Ovary (tissue), 3 donors: ENCODE data around the gene KDM3A.

Source experiments
- EP300 ChIP-seq: sonication (generic); formaldehyde crosslinking; IDR thresholded peaks from one replicate; pipeline ENCODE4 v1.6.1; 2017; ENCODE audit warnings: antibody characterized with exemption
- POLR2A ChIP-seq: fragments of 450-650 bp; IDR thresholded peaks from one replicate; pipeline ENCODE4 v1.6.1; 2017; ENCODE audit warnings: antibody characterized with exemption, mild to moderate bottlenecking, moderate library complexity
- TF ChIP-seq, protein P1 (sequence below), 3 donors: fragments of 450-650 bp in 2 of 3; fragments of 200-600 bp in 1 of 3; IDR thresholded peaks; one replicate each; pipeline versions ENCODE4 v1.5.1 to v1.8.0; 2016 to 2022; ENCODE audit warnings: antibody characterized with exemption in 3 of 3, mild to moderate bottlenecking in 1 of 3
- donor health status: DM: no; HTN: no; CAD: no.

DNA sequence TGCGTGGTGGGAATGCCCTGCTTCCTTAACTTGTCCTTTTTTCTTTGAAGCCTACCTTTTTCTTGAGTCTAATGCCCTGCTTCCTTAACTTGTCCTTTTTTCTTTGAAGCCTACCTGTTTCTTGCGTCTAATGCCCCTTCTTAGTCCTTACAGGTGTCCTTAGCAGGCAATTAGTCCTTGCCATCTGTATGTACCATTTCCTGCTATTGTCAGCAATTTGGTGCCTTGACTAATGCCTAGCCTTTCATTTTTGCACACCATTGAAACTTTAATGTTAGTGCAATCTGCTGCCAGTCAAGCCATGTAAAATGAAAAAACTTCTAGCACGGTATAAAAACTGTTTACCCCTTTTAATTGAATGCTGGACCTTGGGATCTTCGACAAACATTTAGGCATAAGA is 4.3 kb downstream of the KDM3A start:
- TF ChIP-seq, protein P1, sequence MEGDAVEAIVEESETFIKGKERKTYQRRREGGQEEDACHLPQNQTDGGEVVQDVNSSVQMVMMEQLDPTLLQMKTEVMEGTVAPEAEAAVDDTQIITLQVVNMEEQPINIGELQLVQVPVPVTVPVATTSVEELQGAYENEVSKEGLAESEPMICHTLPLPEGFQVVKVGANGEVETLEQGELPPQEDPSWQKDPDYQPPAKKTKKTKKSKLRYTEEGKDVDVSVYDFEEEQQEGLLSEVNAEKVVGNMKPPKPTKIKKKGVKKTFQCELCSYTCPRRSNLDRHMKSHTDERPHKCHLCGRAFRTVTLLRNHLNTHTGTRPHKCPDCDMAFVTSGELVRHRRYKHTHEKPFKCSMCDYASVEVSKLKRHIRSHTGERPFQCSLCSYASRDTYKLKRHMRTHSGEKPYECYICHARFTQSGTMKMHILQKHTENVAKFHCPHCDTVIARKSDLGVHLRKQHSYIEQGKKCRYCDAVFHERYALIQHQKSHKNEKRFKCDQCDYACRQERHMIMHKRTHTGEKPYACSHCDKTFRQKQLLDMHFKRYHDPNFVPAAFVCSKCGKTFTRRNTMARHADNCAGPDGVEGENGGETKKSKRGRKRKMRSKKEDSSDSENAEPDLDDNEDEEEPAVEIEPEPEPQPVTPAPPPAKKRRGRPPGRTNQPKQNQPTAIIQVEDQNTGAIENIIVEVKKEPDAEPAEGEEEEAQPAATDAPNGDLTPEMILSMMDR (IDR thresholded peaks at IDR 0.05), result no peak
- TF ChIP-seq EP300, result no peak
- TF ChIP-seq POLR2A, result no peak
